Testis (tissue), 3 donors: ENCODE data around the gene DNM3. TPM values are rescaled to one million over a fixed set of nuclear protein-coding genes. Genes with fewer than 3 reads are reported as not detected.

Source experiments
- DNase-seq: peaks from one replicate; pipeline ENCODE4 v3.0.0-alpha.2; 2019
- H3K27ac ChIP-seq, 2 donors: fragments of 200-600 bp; sonication (generic); one replicate each; pipeline ENCODE4 v1.5.1; 2019
- H3K27me3 ChIP-seq: fragments of 200-600 bp; sonication (generic); one replicate; pipeline ENCODE4 v1.5.1; 2019
- H3K36me3 ChIP-seq: fragments of 200-600 bp; sonication (generic); one replicate; pipeline ENCODE4 v1.5.1; 2017; ENCODE audit warnings: low read depth; ENCODE audit errors: missing control alignments
- H3K4me1 ChIP-seq: fragments of 200-600 bp; sonication (generic); one replicate; pipeline ENCODE4 v1.5.1; 2019
- H3K4me3 ChIP-seq, 2 donors: fragments of 200-600 bp; sonication (generic); one replicate each; pipeline ENCODE4 v1.5.1; 2017 to 2019
- H3K9me3 ChIP-seq: fragments of 200-600 bp; sonication (generic); one replicate; pipeline ENCODE4 v1.5.1; 2017
- CTCF ChIP-seq, 3 experiments: fragments of 450-650 bp in 2 of 3; fragments of 200-600 bp in 1 of 3; sonication (generic) in 1 of 3; IDR thresholded peaks; one replicate each; pipeline ENCODE4 v1.5.1; 2016 to 2019; ENCODE audit warnings: antibody characterized with exemption in 3 of 3, mild to moderate bottlenecking in 2 of 3, moderate library complexity in 1 of 3
- POLR2A ChIP-seq: fragments of 450-650 bp; IDR thresholded peaks from one replicate; pipeline ENCODE4 v1.6.1; 2017; ENCODE audit warnings: antibody characterized with exemption, mild to moderate bottlenecking, moderate library complexity
- WGBS, 2 donors: methylation state at CpG; one replicate each; pipeline ENCODE4 v1.1.5; 2018; 5-methylcytosine and 5-hydroxymethylcytosine counted together
- intact Hi-C: fragments of 100-400 bp; cut with DNase I; formaldehyde crosslinking; loops from one replicate; pipeline ENCODE4 v1.15.1; 2023; ENCODE audit warnings: low total_unique reads
- polyA plus RNA-seq: library from polyadenylated mRNA; stranded (reverse); fragments of 350-450 nt; fragmentation: Illumina TruSeq; extraction: RNeasy Lipid Tissue Mini Kit (QIAGEN cat#74804); gene quantifications from one replicate; pipeline ENCODE4 v1.2.3, GENCODE V29; 2014; ENCODE audit warnings: low read depth, low replicate concordance; ENCODE audit not compliant: insufficient read depth
- total RNA-seq, 2 donors: library from RNA; depleted of rRNA; stranded (reverse); fragments of >200 nt; gene quantifications; one replicate each; pipeline ENCODE4 v1.2.3, GENCODE V29; 2016

The DNM3 gene
- total and polyA plus RNA-seq, 3 donors from 2014 or later = 4.9 to 10.2 (median 8.4) TPM

- Histone ChIP-seq H3K4me3 (no peak overlapping the region), H3K27me3 (no peaks in the 10 kb centered on the region), H3K27ac (no peak overlapping the region), H3K36me3 (no peaks in the 10 kb centered on the region), H3K9me3 (no peaks in the 10 kb centered on the region), H3K4me1 (no peaks in the 10 kb centered on the region)
- DNase-seq = no peak
- intact Hi-C loops = no loop called here
- TF ChIP-seq POLR2A = no peak
- TF ChIP-seq CTCF (IDR thresholded peaks at IDR 0.05) = no peak
- 52 to 64% methylated on average over 1 of the region's 1 CpG for WGBS, 2 donors
Observed at GRCh38 chr1:172373864-172374263, 532.6 kb downstream of the DNM3 start.

GRCh38 chr1:172375211-172375631 lies 533.9 kb downstream of the DNM3 start:
- Histone ChIP-seq H3K4me1 (no peaks in the 10 kb centered on the region), H3K4me3 (no peak overlapping the region), H3K9me3 (no peaks in the 10 kb centered on the region), H3K36me3 (no peaks in the 10 kb centered on the region), H3K27me3 (no peaks in the 10 kb centered on the region), H3K27ac (no peak overlapping the region)
- intact Hi-C loops = no loop called here
- WGBS, 2 donors = 82 to 83% methylated on average over 2 of the region's 2 CpGs
- no peak for DNase-seq
- TF ChIP-seq POLR2A (no peak), CTCF (IDR thresholded peaks at IDR 0.05) (no peak)

- no peak for DNase-seq
- Histone ChIP-seq H3K36me3 (no peaks in the 10 kb centered on the region), H3K4me3 (no peak overlapping the region), H3K27me3 (no peaks in the 10 kb centered on the region), H3K4me1 (no peaks in the 10 kb centered on the region), H3K9me3 (no peaks in the 10 kb centered on the region), H3K27ac (no peak overlapping the region)
- WGBS, 2 donors = 78 to 87% methylated on average over 2 of the region's 2 CpGs
- intact Hi-C loops = no loop called here
- TF ChIP-seq POLR2A (no peak), CTCF (IDR thresholded peaks at IDR 0.05) (no peak)
Observed at GRCh38 chr1:172376431-172376830, 535.1 kb downstream of the DNM3 start.

GRCh38 chr1:172377565-172377964 lies 536.3 kb downstream of the DNM3 start:
- H3K4me3 ChIP-seq = no peak overlapping the region
- H3K27me3 ChIP-seq = no peaks in the 10 kb centered on the region
- intact Hi-C loops = no loop called here
- no peak overlapping the region for H3K27ac ChIP-seq
- DNase-seq = no peak
- TF ChIP-seq POLR2A (no peak), CTCF (IDR thresholded peaks at IDR 0.05) (no peak)
- no peaks in the 10 kb centered on the region for H3K36me3 ChIP-seq
- no peaks in the 10 kb centered on the region for H3K4me1 ChIP-seq
- no peaks in the 10 kb centered on the region for H3K9me3 ChIP-seq

- intact Hi-C loops = no loop called here
- H3K4me3 ChIP-seq = no peak overlapping the region
- no peaks in the 10 kb centered on the region for H3K4me1 ChIP-seq
- no peak overlapping the region for H3K27ac ChIP-seq
- DNase-seq = no peak
- H3K27me3 ChIP-seq = no peaks in the 10 kb centered on the region
- H3K9me3 ChIP-seq = no peaks in the 10 kb centered on the region
- TF ChIP-seq POLR2A = no peak
- no peak for TF ChIP-seq CTCF (IDR thresholded peaks at IDR 0.05)
- 66 to 77% methylated on average over 1 of the region's 1 CpG for WGBS, 2 donors
- no peaks in the 10 kb centered on the region for H3K36me3 ChIP-seq
Observed at GRCh38 chr1:172378109-172378760, 536.9 kb downstream of the DNM3 start.
